ENCODE results near the gene PGA3.
"Not testable (repeated sequence)": the region's sequence is repeated elsewhere in the genome, so short reads cannot be mapped to it uniquely, and the experiment has no call there.

PGA3 gene

GRCh38 chr11:61161190-61162091, 41.9 kb upstream of the PGA3 start, which contains the start of gene VPS37C:
TSS of gene VPS37C (minus strand) at chr11:61161426. CDS start at chr11:61138829, 22,597 bp downstream.
- no peak for DNase-seq (ENCODE audit: low read depth, low spot score)
- H3K27ac ChIP-seq = peak within 1 kb of the TSS; percentile 87
- H3K9ac ChIP-seq (ENCODE audit: insufficient read length) = peak within 1 kb of the TSS; percentile 91
- no peaks in the 10 kb centered on the region for H3K9me3 ChIP-seq (ENCODE audit: low read depth, low read length)
- peak; percentile 96 for TF ChIP-seq POLR2AphosphoS5 (IDR thresholded peaks at IDR 0.05; ENCODE audit: borderline replicate concordance, low read depth, low read length)
- no peak for TF ChIP-seq EZH2 (IDR thresholded peaks at IDR 0.05)
- TF ChIP-seq FOXP2 (optimal IDR thresholded peaks at IDR 0.05; ENCODE audit: control extremely low read depth, extremely low read length, insufficient read depth) = no peak
- peaks cover 13% of the 10 kb centered on the region for H3K36me3 ChIP-seq (ENCODE audit: insufficient read depth, low read length)
- H3K4me3 ChIP-seq = peak within 1 kb of the TSS; percentile 94

GRCh38 chr11:61162092-61162941, 41.0 kb upstream of the PGA3 start:
- DNase-seq (ENCODE audit: low read depth, low spot score) = no peak
- peak overlapping the region; percentile 94 for H3K4me3 ChIP-seq
- H3K9me3 ChIP-seq (ENCODE audit: low read depth, low read length) = no peaks in the 10 kb centered on the region
- H3K27ac ChIP-seq = peak overlapping the region; percentile 87; the same call in 1 of the 2 replicates
- peaks cover 6% of the 10 kb centered on the region; the same call in 1 of the 2 replicates for H3K36me3 ChIP-seq (ENCODE audit: insufficient read depth, low read length)
- no peak for TF ChIP-seq POLR2AphosphoS5 (IDR thresholded peaks at IDR 0.05; ENCODE audit: borderline replicate concordance, low read depth, low read length)
- no peak for TF ChIP-seq FOXP2 (optimal IDR thresholded peaks at IDR 0.05; ENCODE audit: control extremely low read depth, extremely low read length, insufficient read depth)
- TF ChIP-seq EZH2 (IDR thresholded peaks at IDR 0.05) = no peak
- H3K9ac ChIP-seq (ENCODE audit: insufficient read length) = peak overlapping the region; percentile 91

- Histone ChIP-seq H3K4me3 (no peak overlapping the region), H3K27ac (no peak overlapping the region), H3K9me3 (ENCODE audit: low read depth, low read length) (no peaks in the 10 kb centered on the region), H3K36me3 (ENCODE audit: insufficient read depth, low read length) (peaks cover 1% of the 10 kb centered on the region; the same call in 1 of the 2 replicates), H3K9ac (ENCODE audit: insufficient read length) (no peak overlapping the region)
- no peak for DNase-seq (ENCODE audit: low read depth, low spot score)
- TF ChIP-seq POLR2AphosphoS5 (IDR thresholded peaks at IDR 0.05; ENCODE audit: borderline replicate concordance, low read depth, low read length) = no peak
- no peak for TF ChIP-seq EZH2 (IDR thresholded peaks at IDR 0.05)
- no peak for TF ChIP-seq FOXP2 (optimal IDR thresholded peaks at IDR 0.05; ENCODE audit: control extremely low read depth, extremely low read length, insufficient read depth)
Observed at GRCh38 chr11:61163021-61163420, 40.3 kb upstream of the PGA3 start.

GRCh38 chr11:61163714-61164605, 39.4 kb upstream of the PGA3 start:
- no peak for DNase-seq (ENCODE audit: low read depth, low spot score)
- H3K4me3 ChIP-seq = no peak overlapping the region
- H3K9me3 ChIP-seq (ENCODE audit: low read depth, low read length) = no peaks in the 10 kb centered on the region
- no peaks in the 10 kb centered on the region for H3K36me3 ChIP-seq (ENCODE audit: insufficient read depth, low read length)
- H3K27ac ChIP-seq = no peak overlapping the region
- no peak for TF ChIP-seq POLR2AphosphoS5 (IDR thresholded peaks at IDR 0.05; ENCODE audit: borderline replicate concordance, low read depth, low read length)
- TF ChIP-seq FOXP2 (optimal IDR thresholded peaks at IDR 0.05; ENCODE audit: control extremely low read depth, extremely low read length, insufficient read depth) = no peak
- no peak overlapping the region for H3K9ac ChIP-seq (ENCODE audit: insufficient read length)

DNA sequence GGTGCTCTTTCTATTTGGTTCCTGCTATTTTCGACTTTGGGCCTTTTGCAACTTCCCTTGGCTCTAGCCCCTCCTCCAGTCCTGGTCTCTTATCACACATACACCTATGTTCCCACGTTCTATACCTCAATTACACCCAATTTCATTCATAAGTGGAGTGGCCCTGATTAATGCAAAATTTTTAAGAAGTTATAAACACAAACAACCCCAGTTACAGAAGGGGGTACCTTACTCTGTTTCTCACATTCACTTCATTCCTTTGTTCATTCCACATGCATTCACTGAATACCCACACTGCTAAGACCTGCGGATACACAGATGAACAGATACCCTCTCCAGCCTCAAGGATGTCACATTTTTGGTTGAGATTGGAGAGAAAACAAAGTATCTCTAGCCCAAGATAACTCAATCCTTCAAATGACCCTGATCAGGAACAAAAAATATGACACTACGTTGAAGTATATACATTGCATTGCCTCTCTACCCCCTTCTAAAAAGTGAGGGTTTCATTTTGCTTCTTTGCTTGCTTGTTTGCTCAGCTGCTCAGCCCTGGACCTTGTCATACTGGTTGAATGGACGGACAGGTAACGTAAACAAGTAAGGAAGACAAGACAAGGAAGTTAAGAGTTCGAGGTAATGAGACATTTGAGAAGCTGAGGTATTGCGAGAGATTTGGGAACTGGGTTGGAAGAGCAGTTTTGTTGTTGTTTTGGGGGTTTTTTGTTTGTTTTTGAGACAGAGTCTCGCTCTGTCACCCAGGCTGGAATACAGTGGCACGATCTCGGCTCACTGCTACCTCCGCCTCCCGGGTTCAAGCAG, 38.5 kb upstream of the PGA3 start:
- Histone ChIP-seq H3K4me3 (no peak overlapping the region), H3K27ac (no peak overlapping the region), H3K36me3 (ENCODE audit: insufficient read depth, low read length) (no peaks in the 10 kb centered on the region), H3K9me3 (ENCODE audit: low read depth, low read length) (no peaks in the 10 kb centered on the region), H3K9ac (ENCODE audit: insufficient read length) (no peak overlapping the region)
- TF ChIP-seq FOXP2 (optimal IDR thresholded peaks at IDR 0.05; ENCODE audit: control extremely low read depth, extremely low read length, insufficient read depth) = no peak
- TF ChIP-seq EZH2 (IDR thresholded peaks at IDR 0.05) = no peak
- no peak for TF ChIP-seq POLR2AphosphoS5 (IDR thresholded peaks at IDR 0.05; ENCODE audit: borderline replicate concordance, low read depth, low read length)
- DNase-seq (ENCODE audit: low read depth, low spot score) = no peak

DNA sequence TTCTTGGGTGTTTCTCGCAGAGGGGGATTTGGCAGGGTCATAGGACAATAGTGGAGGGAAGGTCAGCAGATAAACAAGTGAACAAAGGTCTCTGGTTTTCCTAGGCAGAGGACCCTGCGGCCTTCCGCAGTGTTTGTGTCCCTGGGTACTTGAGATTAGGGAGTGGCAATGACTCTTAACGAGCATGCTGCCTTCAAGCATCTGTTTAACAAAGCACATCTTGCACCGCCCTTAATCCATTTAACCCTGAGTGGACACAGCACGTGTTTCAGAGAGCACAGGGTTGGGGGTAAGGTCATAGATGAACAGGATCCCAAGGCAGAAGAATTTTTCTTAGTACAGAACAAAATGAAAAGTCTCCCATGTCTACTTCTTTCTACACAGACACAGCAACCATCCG, 37.5 kb upstream of the PGA3 start:
- H3K4me3 ChIP-seq; H3K36me3 ChIP-seq (ENCODE audit: insufficient read depth, low read length); H3K9ac ChIP-seq (ENCODE audit: insufficient read length); H3K9me3 ChIP-seq (ENCODE audit: low read depth, low read length); H3K27ac ChIP-seq; DNase-seq (ENCODE audit: low read depth, low spot score): not testable (repeated sequence)

DNA sequence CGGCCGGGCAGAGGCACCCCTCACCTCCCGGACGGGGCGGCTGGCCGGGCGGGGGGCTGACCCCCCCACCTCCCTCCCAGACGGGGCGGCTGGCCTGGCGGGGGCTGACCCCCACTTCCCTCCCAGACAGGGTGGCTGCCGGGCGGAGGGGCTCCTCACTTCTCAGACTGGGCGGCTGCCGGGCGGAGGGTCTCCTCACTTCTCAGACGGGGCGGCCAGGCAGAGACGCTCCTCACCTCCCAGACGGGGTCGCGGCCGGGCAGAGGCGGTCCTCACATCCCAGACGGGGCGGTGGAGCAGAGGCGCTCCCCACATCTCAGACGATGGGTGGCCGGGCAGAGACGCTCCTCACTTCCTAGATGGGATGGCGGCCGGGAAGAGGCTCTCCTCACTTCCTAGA, 37.0 kb upstream of the PGA3 start:
- DNase-seq (ENCODE audit: low read depth, low spot score); H3K27ac ChIP-seq; H3K9me3 ChIP-seq (ENCODE audit: low read depth, low read length); H3K4me3 ChIP-seq; H3K9ac ChIP-seq (ENCODE audit: insufficient read length); H3K36me3 ChIP-seq (ENCODE audit: insufficient read depth, low read length): not testable (repeated sequence)

All from SK-N-MC (cell line).